Ovary (tissue), 9 donors: ENCODE results near the gene PFDN1. TPM values are rescaled to one million over a fixed set of nuclear protein-coding genes. Genes with fewer than 3 reads are reported as not detected.

Experiments used
- DNase-seq, 5 donors: peaks; one replicate each; pipeline ENCODE4 v3.0.0-alpha.2; 2019 to 2020
- H3K27ac ChIP-seq, 2 donors: fragments of 200-600 bp; one replicate each; pipeline versions ENCODE4 v1.5.1 to v1.8.0; 2019 to 2022
- H3K27me3 ChIP-seq: fragments of 200-600 bp; one replicate; pipeline ENCODE4 v1.8.0; 2022
- H3K36me3 ChIP-seq: fragments of 200-600 bp; sonication (generic); one replicate; pipeline ENCODE4 v1.5.1; 2019
- H3K4me1 ChIP-seq: one replicate; pipeline ENCODE4 v1.8.1; 2013; ENCODE audit warnings: mild to moderate bottlenecking, moderate library complexity; ENCODE audit not compliant: insufficient read depth
- H3K4me3 ChIP-seq: fragments of 200-600 bp; sonication (generic); one replicate; pipeline ENCODE4 v1.5.1; 2017
- H3K9me3 ChIP-seq, 2 donors: fragments of 200-600 bp in 1 of 2; sonication (generic) in 1 of 2; one replicate each; pipeline versions ENCODE4 v1.5.1 to v1.8.1; 2013 to 2019; ENCODE audit warnings: mild to moderate bottlenecking in 1 of 2, moderate library complexity in 1 of 2
- CTCF ChIP-seq, 3 donors: fragments of 450-650 bp in 2 of 3; fragments of 200-600 bp in 1 of 3; IDR thresholded peaks; one replicate each; pipeline versions ENCODE4 v1.5.1 to v1.8.0; 2016 to 2022; ENCODE audit warnings: antibody characterized with exemption in 3 of 3, mild to moderate bottlenecking in 1 of 3
- EP300 ChIP-seq: sonication (generic); formaldehyde crosslinking; IDR thresholded peaks from one replicate; pipeline ENCODE4 v1.6.1; 2017; ENCODE audit warnings: antibody characterized with exemption
- POLR2A ChIP-seq: fragments of 450-650 bp; IDR thresholded peaks from one replicate; pipeline ENCODE4 v1.6.1; 2017; ENCODE audit warnings: antibody characterized with exemption, mild to moderate bottlenecking, moderate library complexity
- WGBS, 3 donors: extraction: QIAGEN DNeasy Blood & Tissue Kit in 1 of 3; methylation state at CpG; one replicate each; pipeline versions ENCODE4 v1.1.5 to v1.1.7; 2013 to 2017; 5-methylcytosine and 5-hydroxymethylcytosine counted together
- intact Hi-C, 4 donors: fragments of 100-400 bp; cut with DNase I; formaldehyde crosslinking; loops; one replicate each; pipeline versions ENCODE4 v1.11.0 to v1.15.1; 2022 to 2023
- polyA plus RNA-seq, 2 donors: library from polyadenylated mRNA; stranded (reverse); fragments of 200-250 nt in 1 of 2; fragments of 350-450 nt in 1 of 2; fragmentation: Illumina TruSeq in 1 of 2; extraction: RNeasy Lipid Tissue Mini Kit (QIAGEN cat#74804) in 1 of 2; gene quantifications; one replicate each; pipeline ENCODE4 v1.2.3, GENCODE V29; 2013 to 2014
- total RNA-seq, 7 donors: library from RNA; depleted of rRNA in 2 of 7; stranded (reverse); fragments of >200 nt in 2 of 7; fragmentation: NEBNext Ultra II Directional in 3 of 7; extraction: Animal tissue kit (Norgen Biotek cat#: 25700) in 3 of 7; gene quantifications; one replicate each; pipeline versions ENCODE4 v1.1.0 to v1.2.4, GENCODE V29; 2016 to 2023
- donor health status: DM: no; HTN: no; CAD: no; lungs with moderate emphysema.
- donor health status: DM: no; HTN: no; CAD: no.
- donor health status: Bipolar disorder and iron deficiency.
- donor health status: DM: yes; HTN: yes; CAD: no.
- donor health status: DM: no; HTN: no; CAD: no.
- donor health status: DM: yes; HTN: yes; CAD: no.

The PFDN1 gene
- total and polyA plus RNA-seq, 9 donors = 27.4 to 113 (median 35.3) TPM

- Histone ChIP-seq H3K27ac (no peak overlapping the region), H3K4me3 (no peak overlapping the region), H3K9me3 (no peaks in the 10 kb centered on the region), H3K4me1 (no peaks in the 10 kb centered on the region), H3K36me3 (no peaks in the 10 kb centered on the region), H3K27me3 (no peaks in the 10 kb centered on the region)
- DNase-seq = no peak
- TF ChIP-seq EP300 (no peak), POLR2A (no peak), CTCF (IDR thresholded peaks at IDR 0.05) (no peak)
- intact Hi-C loops = no loop called here
Observed at GRCh38 chr5:140208065-140208464, 94.8 kb downstream of the PFDN1 start.

GRCh38 chr5:140207250-140207964 lies 95.5 kb downstream of the PFDN1 start:
- Histone ChIP-seq H3K27me3 (no peaks in the 10 kb centered on the region), H3K9me3 (no peaks in the 10 kb centered on the region), H3K4me3 (no peak overlapping the region), H3K27ac (no peak overlapping the region), H3K4me1 (peaks cover 2% of the 10 kb centered on the region), H3K36me3 (no peaks in the 10 kb centered on the region)
- no peak for DNase-seq
- WGBS, 3 donors = 50 to 68% (median 50%) methylated on average over 2 of the region's 2 CpGs
- intact Hi-C loops = no loop called here
- TF ChIP-seq CTCF (IDR thresholded peaks at IDR 0.05) (no peak), POLR2A (no peak), EP300 (no peak)

GRCh38 chr5:140205952-140206351 lies 96.9 kb downstream of the PFDN1 start:
- WGBS, 3 donors = 88 to 89% (median 88%) methylated on average over 4 of the region's 4 CpGs
- intact Hi-C loops = no loop called here
- Histone ChIP-seq H3K36me3 (no peaks in the 10 kb centered on the region), H3K27ac (no peak overlapping the region), H3K27me3 (no peaks in the 10 kb centered on the region), H3K4me3 (no peak overlapping the region), H3K4me1 (peaks cover 2% of the 10 kb centered on the region), H3K9me3 (no peaks in the 10 kb centered on the region)
- TF ChIP-seq CTCF (IDR thresholded peaks at IDR 0.05) (no peak), EP300 (no peak), POLR2A (no peak)
- no peak for DNase-seq

GRCh38 chr5:140205216-140205615 lies 97.7 kb downstream of the PFDN1 start:
- no peak for DNase-seq
- intact Hi-C loops = no loop called here
- WGBS, 3 donors = 31 to 52% (median 50%) methylated on average over 2 of the region's 2 CpGs
- H3K27me3 ChIP-seq = no peaks in the 10 kb centered on the region
- TF ChIP-seq CTCF (IDR thresholded peaks at IDR 0.05) (no peak), POLR2A (no peak), EP300 (no peak)
- no peaks in the 10 kb centered on the region for H3K36me3 ChIP-seq
- no peak overlapping the region for H3K27ac ChIP-seq
- no peak overlapping the region for H3K4me3 ChIP-seq
- no peaks in the 10 kb centered on the region for H3K9me3 ChIP-seq
- peaks cover 2% of the 10 kb centered on the region for H3K4me1 ChIP-seq
